ENCODE results near the gene DIAPH2.

The DIAPH2 gene

GRCh38 chrX:97494756-97495372, 810.2 kb downstream of the DIAPH2 start:
- Histone ChIP-seq H3K4me1 (ENCODE audit: insufficient read depth, low read length) (no peaks in the 10 kb centered on the region), H3K4me3 (ENCODE audit: low read depth in 1 of 2, low read length in 2 of 2) (no peak overlapping the region)

GRCh38 chrX:97498093-97498492, 813.5 kb downstream of the DIAPH2 start:
- H3K36me3 ChIP-seq (ENCODE audit: insufficient read depth, low read length): no peaks in the 10 kb centered on the region
- no peak overlapping the region for H3K27ac ChIP-seq (ENCODE audit: low read depth, low read length)
- no peak overlapping the region for H3K4me3 ChIP-seq (ENCODE audit: low read depth in 1 of 2, low read length in 2 of 2)
- no peaks in the 10 kb centered on the region for H3K27me3 ChIP-seq (ENCODE audit: control insufficient read depth in 1 of 2, insufficient read depth in 2 of 2, low read length in 2 of 2)
- no peak overlapping the region for H3K9ac ChIP-seq (ENCODE audit: low read length)
- H3K4me1 ChIP-seq (ENCODE audit: insufficient read depth, low read length): no peaks in the 10 kb centered on the region
- no peaks in the 10 kb centered on the region for H3K9me3 ChIP-seq (ENCODE audit: low read length)

More at GRCh38 chrX:97494756-97495372, 810.2 kb downstream of the DIAPH2 start:
- H3K27ac ChIP-seq (ENCODE audit: low read depth, low read length): no peak overlapping the region
- no peaks in the 10 kb centered on the region for H3K27me3 ChIP-seq (ENCODE audit: control insufficient read depth in 1 of 2, insufficient read depth in 2 of 2, low read length in 2 of 2)
- H3K36me3 ChIP-seq (ENCODE audit: insufficient read depth, low read length): no peaks in the 10 kb centered on the region
- no peaks in the 10 kb centered on the region for H3K9me3 ChIP-seq (ENCODE audit: low read length)
- no peak overlapping the region for H3K9ac ChIP-seq (ENCODE audit: low read length)

- no peak overlapping the region for H3K9ac ChIP-seq (ENCODE audit: low read length)
- H3K36me3 ChIP-seq (ENCODE audit: insufficient read depth, low read length): no peaks in the 10 kb centered on the region
- no peaks in the 10 kb centered on the region for H3K27me3 ChIP-seq (ENCODE audit: control insufficient read depth in 1 of 2, insufficient read depth in 2 of 2, low read length in 2 of 2)
- no peak overlapping the region for H3K27ac ChIP-seq (ENCODE audit: low read depth, low read length)
- no peaks in the 10 kb centered on the region for H3K9me3 ChIP-seq (ENCODE audit: low read length)
- H3K4me3 ChIP-seq (ENCODE audit: low read depth in 1 of 2, low read length in 2 of 2): no peak overlapping the region
- no peaks in the 10 kb centered on the region for H3K4me1 ChIP-seq (ENCODE audit: insufficient read depth, low read length)
Measured at GRCh38 chrX:97504431-97504830, 819.8 kb downstream of the DIAPH2 start.

- no peaks in the 10 kb centered on the region for H3K4me1 ChIP-seq (ENCODE audit: insufficient read depth, low read length)
- H3K9ac ChIP-seq (ENCODE audit: low read length): no peak overlapping the region
- no peaks in the 10 kb centered on the region for H3K9me3 ChIP-seq (ENCODE audit: low read length)
- no peaks in the 10 kb centered on the region for H3K36me3 ChIP-seq (ENCODE audit: insufficient read depth, low read length)
- no peak overlapping the region for H3K27ac ChIP-seq (ENCODE audit: low read depth, low read length)
- no peak overlapping the region for H3K4me3 ChIP-seq (ENCODE audit: low read depth in 1 of 2, low read length in 2 of 2)
- no peaks in the 10 kb centered on the region for H3K27me3 ChIP-seq (ENCODE audit: control insufficient read depth in 1 of 2, insufficient read depth in 2 of 2, low read length in 2 of 2)
Measured at GRCh38 chrX:97517763-97518162, 833.1 kb downstream of the DIAPH2 start.

- H3K27ac ChIP-seq (ENCODE audit: low read depth, low read length): no peak overlapping the region
- H3K4me3 ChIP-seq (ENCODE audit: low read depth in 1 of 2, low read length in 2 of 2): no peak overlapping the region
- H3K27me3 ChIP-seq (ENCODE audit: control insufficient read depth in 1 of 2, insufficient read depth in 2 of 2, low read length in 2 of 2): no peaks in the 10 kb centered on the region
Measured at GRCh38 chrX:97522307-97522706, 837.7 kb downstream of the DIAPH2 start.

GRCh38 chrX:97524340-97524739, 839.7 kb downstream of the DIAPH2 start:
- no peaks in the 10 kb centered on the region for H3K4me1 ChIP-seq (ENCODE audit: insufficient read depth, low read length)
- no peaks in the 10 kb centered on the region for H3K36me3 ChIP-seq (ENCODE audit: insufficient read depth, low read length)
- H3K4me3 ChIP-seq (ENCODE audit: low read depth in 1 of 2, low read length in 2 of 2): no peak overlapping the region
- no peaks in the 10 kb centered on the region for H3K27me3 ChIP-seq (ENCODE audit: control insufficient read depth in 1 of 2, insufficient read depth in 2 of 2, low read length in 2 of 2)
- peaks cover 2% of the 10 kb centered on the region for H3K9me3 ChIP-seq (ENCODE audit: low read length)
- no peak overlapping the region for H3K27ac ChIP-seq (ENCODE audit: low read depth, low read length)
- no peak overlapping the region for H3K9ac ChIP-seq (ENCODE audit: low read length)

More at GRCh38 chrX:97522307-97522706, 837.7 kb downstream of the DIAPH2 start:
- H3K4me1 ChIP-seq (ENCODE audit: insufficient read depth, low read length): no peaks in the 10 kb centered on the region
- H3K9ac ChIP-seq (ENCODE audit: low read length): no peak overlapping the region
- no peaks in the 10 kb centered on the region for H3K9me3 ChIP-seq (ENCODE audit: low read length)
- H3K36me3 ChIP-seq (ENCODE audit: insufficient read depth, low read length): no peaks in the 10 kb centered on the region

- Histone ChIP-seq H3K27me3 (ENCODE audit: control insufficient read depth in 1 of 2, insufficient read depth in 2 of 2, low read length in 2 of 2) (no peaks in the 10 kb centered on the region), H3K4me3 (ENCODE audit: low read depth in 1 of 2, low read length in 2 of 2) (no peak overlapping the region), H3K9ac (ENCODE audit: low read length) (no peak overlapping the region), H3K4me1 (ENCODE audit: insufficient read depth, low read length) (no peaks in the 10 kb centered on the region), H3K27ac (ENCODE audit: low read depth, low read length) (no peak overlapping the region), H3K36me3 (ENCODE audit: insufficient read depth, low read length) (no peaks in the 10 kb centered on the region), H3K9me3 (ENCODE audit: low read length) (peaks cover 3% of the 10 kb centered on the region)
Measured at GRCh38 chrX:97524997-97525396, 840.4 kb downstream of the DIAPH2 start.

- Histone ChIP-seq H3K4me3 (ENCODE audit: low read depth in 1 of 2, low read length in 2 of 2) (no peak overlapping the region), H3K4me1 (ENCODE audit: insufficient read depth, low read length) (no peaks in the 10 kb centered on the region), H3K9ac (ENCODE audit: low read length) (no peak overlapping the region), H3K27ac (ENCODE audit: low read depth, low read length) (no peak overlapping the region), H3K9me3 (ENCODE audit: low read length) (peaks cover 7% of the 10 kb centered on the region), H3K36me3 (ENCODE audit: insufficient read depth, low read length) (no peaks in the 10 kb centered on the region), H3K27me3 (ENCODE audit: control insufficient read depth in 1 of 2, insufficient read depth in 2 of 2, low read length in 2 of 2) (no peaks in the 10 kb centered on the region)
Measured at GRCh38 chrX:97525981-97526380, 841.3 kb downstream of the DIAPH2 start.

GRCh38 chrX:97527725-97528124, 843.1 kb downstream of the DIAPH2 start:
- no peaks in the 10 kb centered on the region for H3K36me3 ChIP-seq (ENCODE audit: insufficient read depth, low read length)
- H3K4me1 ChIP-seq (ENCODE audit: insufficient read depth, low read length): no peaks in the 10 kb centered on the region
- H3K9me3 ChIP-seq (ENCODE audit: low read length): peaks cover 8% of the 10 kb centered on the region
- H3K27me3 ChIP-seq (ENCODE audit: control insufficient read depth in 1 of 2, insufficient read depth in 2 of 2, low read length in 2 of 2): no peaks in the 10 kb centered on the region
- no peak overlapping the region for H3K4me3 ChIP-seq (ENCODE audit: low read depth in 1 of 2, low read length in 2 of 2)
- no peak overlapping the region for H3K27ac ChIP-seq (ENCODE audit: low read depth, low read length)
- no peak overlapping the region for H3K9ac ChIP-seq (ENCODE audit: low read length)

- H3K4me1 ChIP-seq (ENCODE audit: insufficient read depth, low read length): no peaks in the 10 kb centered on the region
- no peaks in the 10 kb centered on the region for H3K27me3 ChIP-seq (ENCODE audit: control insufficient read depth in 1 of 2, insufficient read depth in 2 of 2, low read length in 2 of 2)
- H3K9me3 ChIP-seq (ENCODE audit: low read length): peaks cover 8% of the 10 kb centered on the region
- H3K4me3 ChIP-seq (ENCODE audit: low read depth in 1 of 2, low read length in 2 of 2): no peak overlapping the region
- H3K9ac ChIP-seq (ENCODE audit: low read length): no peak overlapping the region
- H3K27ac ChIP-seq (ENCODE audit: low read depth, low read length): no peak overlapping the region
- H3K36me3 ChIP-seq (ENCODE audit: insufficient read depth, low read length): no peaks in the 10 kb centered on the region
Measured at GRCh38 chrX:97529536-97530200, 845.0 kb downstream of the DIAPH2 start.

GRCh38 chrX:97531825-97532224, 847.2 kb downstream of the DIAPH2 start:
- Histone ChIP-seq H3K4me3 (ENCODE audit: low read depth in 1 of 2, low read length in 2 of 2) (no peak overlapping the region), H3K27ac (ENCODE audit: low read depth, low read length) (no peak overlapping the region), H3K36me3 (ENCODE audit: insufficient read depth, low read length) (no peaks in the 10 kb centered on the region)

GRCh38 chrX:97538745-97539144, 854.1 kb downstream of the DIAPH2 start:
- no peak overlapping the region for H3K4me3 ChIP-seq (ENCODE audit: low read depth in 1 of 2, low read length in 2 of 2)
- no peak overlapping the region for H3K9ac ChIP-seq (ENCODE audit: low read length)
- no peaks in the 10 kb centered on the region for H3K36me3 ChIP-seq (ENCODE audit: insufficient read depth, low read length)
- H3K27me3 ChIP-seq (ENCODE audit: control insufficient read depth in 1 of 2, insufficient read depth in 2 of 2, low read length in 2 of 2): no peaks in the 10 kb centered on the region
- H3K4me1 ChIP-seq (ENCODE audit: insufficient read depth, low read length): no peaks in the 10 kb centered on the region
- H3K27ac ChIP-seq (ENCODE audit: low read depth, low read length): no peak overlapping the region
- H3K9me3 ChIP-seq (ENCODE audit: low read length): no peaks in the 10 kb centered on the region

More at GRCh38 chrX:97531825-97532224, 847.2 kb downstream of the DIAPH2 start:
- Histone ChIP-seq H3K9ac (ENCODE audit: low read length) (no peak overlapping the region), H3K4me1 (ENCODE audit: insufficient read depth, low read length) (no peaks in the 10 kb centered on the region), H3K9me3 (ENCODE audit: low read length) (peaks cover 8% of the 10 kb centered on the region), H3K27me3 (ENCODE audit: control insufficient read depth in 1 of 2, insufficient read depth in 2 of 2, low read length in 2 of 2) (no peaks in the 10 kb centered on the region)
